SK-N-SH treated with all-trans-retinoic acid at 6 μM for 48 hours (cell line): ENCODE results near the gene DHDH.

ENCODE experiments used
- ATAC-seq: fragments of 200-7000 bp; cut with Tn5 transposase; 3 replicates; pipeline ENCODE4 v1.9.1; 2020; ENCODE audit warnings: mild to moderate bottlenecking, moderate library complexity
- BACH2 ChIP-seq: fragments of 250-450 bp; sonication (Bioruptor Pico); IDR thresholded peaks from 2 replicates; pipeline ENCODE4 v1.9.0; 2021; ENCODE audit warnings: mild to moderate bottlenecking, borderline replicate concordance
- CSDC2 ChIP-seq: fragments of 250-450 bp; sonication (Bioruptor Pico); IDR thresholded peaks from 2 replicates; pipeline ENCODE4 v1.5.0; 2020; ENCODE audit warnings: mild to moderate bottlenecking, moderate library complexity
- ISL1 ChIP-seq: fragments of 250-450 bp; sonication (Bioruptor Pico); IDR thresholded peaks from 2 replicates; pipeline ENCODE4 v2.1.2; 2022; ENCODE audit warnings: mild to moderate bottlenecking, moderate library complexity
- OSR1 ChIP-seq: fragments of 250-450 bp; sonication (Bioruptor Pico); IDR thresholded peaks from 2 replicates; pipeline ENCODE4 v1.8.0; 2022; ENCODE audit warnings: moderate library complexity, mild to moderate bottlenecking, inconsistent platforms
- PPARA ChIP-seq: fragments of 250-450 bp; sonication (Bioruptor Pico); IDR thresholded peaks from 2 replicates; pipeline ENCODE4 v1.5.0; 2020; ENCODE audit warnings: mild to moderate bottlenecking, borderline replicate concordance
- RARB ChIP-seq: fragments of 250-450 bp; sonication (Bioruptor Pico); IDR thresholded peaks from 2 replicates; pipeline ENCODE4 v1.8.0; 2021; ENCODE audit warnings: mild to moderate bottlenecking, moderate library complexity
- SNAI2 ChIP-seq: fragments of 250-450 bp; sonication (Bioruptor Pico); IDR thresholded peaks from 2 replicates; pipeline ENCODE4 v1.5.0; 2020; ENCODE audit warnings: mild to moderate bottlenecking, moderate library complexity
- TCF4 ChIP-seq: fragments of 250-450 bp; sonication (Bioruptor Pico); IDR thresholded peaks from 2 replicates; pipeline ENCODE4 v1.8.0; 2021; ENCODE audit warnings: mild to moderate bottlenecking, moderate library complexity, borderline replicate concordance
- TOX ChIP-seq: fragments of 250-450 bp; sonication (Bioruptor Pico); IDR thresholded peaks from 2 replicates; pipeline ENCODE4 v1.8.0; 2021; ENCODE audit warnings: mild to moderate bottlenecking, moderate library complexity, borderline replicate concordance
- ZC3H10 ChIP-seq: fragments of 250-450 bp; sonication (Bioruptor Pico); IDR thresholded peaks from 2 replicates; pipeline ENCODE4 v1.5.1; 2021; ENCODE audit warnings: mild to moderate bottlenecking, moderate library complexity
- ZFP3 ChIP-seq: fragments of 250-450 bp; sonication (Bioruptor Pico); IDR thresholded peaks from 2 replicates; pipeline ENCODE4 v1.5.0; 2020; ENCODE audit warnings: mild to moderate bottlenecking, moderate library complexity
- ZFP30 ChIP-seq: fragments of 450-650 bp; formaldehyde crosslinking; IDR thresholded peaks from 2 replicates; pipeline ENCODE4 v1.5.0; 2022; ENCODE audit warnings: mild to moderate bottlenecking, moderate library complexity
- ZNF565 ChIP-seq: fragments of 450-650 bp; formaldehyde crosslinking; conservative IDR thresholded peaks from 2 replicates; pipeline ENCODE4 v1.5.0; 2020; ENCODE audit warnings: low read depth, mild to moderate bottlenecking, moderate library complexity
- ZNF8 ChIP-seq: fragments of 450-650 bp; formaldehyde crosslinking; IDR thresholded peaks from 2 replicates; pipeline ENCODE4 v1.5.0; 2020; ENCODE audit warnings: mild to moderate bottlenecking, moderate library complexity
- TF ChIP-seq, protein P1 (sequence below): fragments of 250-450 bp; sonication (Bioruptor Pico); IDR thresholded peaks from 2 replicates; pipeline ENCODE4 v1.5.0; 2020; ENCODE audit warnings: mild to moderate bottlenecking, moderate library complexity
- TF ChIP-seq, protein P2 (sequence below): fragments of 250-450 bp; sonication (Bioruptor Pico); IDR thresholded peaks from 2 replicates; pipeline ENCODE4 v1.5.1; 2020; ENCODE audit warnings: low read depth, mild to moderate bottlenecking, moderate library complexity
- TF ChIP-seq, protein P3 (sequence below): fragments of 250-450 bp; sonication (Bioruptor Pico); IDR thresholded peaks from 2 replicates; pipeline ENCODE4 v1.8.0; 2021; ENCODE audit warnings: low read depth, mild to moderate bottlenecking, moderate library complexity, borderline replicate concordance

The DHDH gene

DNA sequence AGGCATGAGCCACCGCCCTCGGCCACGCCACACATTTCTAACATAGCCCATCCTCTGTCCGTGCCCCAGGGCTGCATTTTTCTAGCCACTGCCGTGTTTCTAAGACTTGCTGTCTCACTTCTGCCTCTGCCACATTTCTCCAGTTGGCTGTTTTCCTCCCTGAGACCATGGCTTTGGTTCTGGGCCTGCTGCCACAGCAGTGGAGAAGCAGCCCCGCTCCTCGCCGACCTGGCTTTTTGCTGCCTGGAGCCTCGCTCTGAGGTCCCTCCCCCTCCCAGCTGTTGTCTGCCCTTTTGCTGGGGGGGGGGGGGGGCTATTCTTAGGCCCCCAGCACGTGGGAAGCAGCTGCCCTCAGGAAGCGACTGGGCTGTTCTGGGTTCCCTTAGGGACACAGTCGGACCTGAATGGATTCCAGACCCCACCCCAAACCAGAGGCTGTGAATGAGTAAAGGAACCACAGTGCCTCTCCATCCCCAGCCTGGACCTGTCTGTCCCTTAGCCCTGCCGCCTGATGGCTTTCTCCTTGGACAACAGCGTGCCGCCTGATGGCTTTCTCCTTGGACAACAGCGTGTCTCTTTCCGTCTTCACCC lies 56.3 kb downstream of the DHDH start:
- ATAC-seq, result no peak

DNA sequence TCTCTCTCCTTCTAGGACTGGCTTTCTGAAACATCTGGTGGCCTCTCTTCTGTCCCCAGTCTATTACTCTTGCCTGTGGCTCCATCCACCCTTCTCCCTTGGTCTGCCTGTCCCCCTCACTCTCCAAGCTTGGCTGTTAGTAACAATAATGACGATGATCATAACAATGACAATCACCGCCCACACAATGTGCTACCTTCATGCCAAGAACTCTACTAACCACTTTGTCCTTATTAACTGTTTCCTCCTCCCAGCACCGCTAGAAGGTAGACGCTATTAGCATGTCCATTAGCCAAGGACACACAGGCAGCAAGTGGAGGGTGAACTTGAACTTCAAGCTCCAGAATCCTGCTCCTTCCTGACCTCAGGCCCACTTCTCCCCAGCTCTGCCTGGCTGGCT lies 56.9 kb downstream of the DHDH start:
- TF ChIP-seq ZFP3 (no peak), PPARA (CRISPR knock-in tag) (no peak), ZNF565 (CRISPR knock-in tag) (no peak)
- TF ChIP-seq, protein P1, sequence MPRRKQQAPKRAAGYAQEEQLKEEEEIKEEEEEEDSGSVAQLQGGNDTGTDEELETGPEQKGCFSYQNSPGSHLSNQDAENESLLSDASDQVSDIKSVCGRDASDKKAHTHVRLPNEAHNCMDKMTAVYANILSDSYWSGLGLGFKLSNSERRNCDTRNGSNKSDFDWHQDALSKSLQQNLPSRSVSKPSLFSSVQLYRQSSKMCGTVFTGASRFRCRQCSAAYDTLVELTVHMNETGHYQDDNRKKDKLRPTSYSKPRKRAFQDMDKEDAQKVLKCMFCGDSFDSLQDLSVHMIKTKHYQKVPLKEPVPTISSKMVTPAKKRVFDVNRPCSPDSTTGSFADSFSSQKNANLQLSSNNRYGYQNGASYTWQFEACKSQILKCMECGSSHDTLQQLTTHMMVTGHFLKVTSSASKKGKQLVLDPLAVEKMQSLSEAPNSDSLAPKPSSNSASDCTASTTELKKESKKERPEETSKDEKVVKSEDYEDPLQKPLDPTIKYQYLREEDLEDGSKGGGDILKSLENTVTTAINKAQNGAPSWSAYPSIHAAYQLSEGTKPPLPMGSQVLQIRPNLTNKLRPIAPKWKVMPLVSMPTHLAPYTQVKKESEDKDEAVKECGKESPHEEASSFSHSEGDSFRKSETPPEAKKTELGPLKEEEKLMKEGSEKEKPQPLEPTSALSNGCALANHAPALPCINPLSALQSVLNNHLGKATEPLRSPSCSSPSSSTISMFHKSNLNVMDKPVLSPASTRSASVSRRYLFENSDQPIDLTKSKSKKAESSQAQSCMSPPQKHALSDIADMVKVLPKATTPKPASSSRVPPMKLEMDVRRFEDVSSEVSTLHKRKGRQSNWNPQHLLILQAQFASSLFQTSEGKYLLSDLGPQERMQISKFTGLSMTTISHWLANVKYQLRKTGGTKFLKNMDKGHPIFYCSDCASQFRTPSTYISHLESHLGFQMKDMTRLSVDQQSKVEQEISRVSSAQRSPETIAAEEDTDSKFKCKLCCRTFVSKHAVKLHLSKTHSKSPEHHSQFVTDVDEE (CRISPR knock-in tag), result no peak
- TF ChIP-seq, protein P2, sequence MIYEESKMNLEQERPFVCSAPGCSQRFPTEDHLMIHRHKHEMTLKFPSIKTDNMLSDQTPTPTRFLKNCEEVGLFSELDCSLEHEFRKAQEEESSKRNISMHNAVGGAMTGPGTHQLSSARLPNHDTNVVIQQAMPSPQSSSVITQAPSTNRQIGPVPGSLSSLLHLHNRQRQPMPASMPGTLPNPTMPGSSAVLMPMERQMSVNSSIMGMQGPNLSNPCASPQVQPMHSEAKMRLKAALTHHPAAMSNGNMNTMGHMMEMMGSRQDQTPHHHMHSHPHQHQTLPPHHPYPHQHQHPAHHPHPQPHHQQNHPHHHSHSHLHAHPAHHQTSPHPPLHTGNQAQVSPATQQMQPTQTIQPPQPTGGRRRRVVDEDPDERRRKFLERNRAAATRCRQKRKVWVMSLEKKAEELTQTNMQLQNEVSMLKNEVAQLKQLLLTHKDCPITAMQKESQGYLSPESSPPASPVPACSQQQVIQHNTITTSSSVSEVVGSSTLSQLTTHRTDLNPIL (CRISPR knock-in tag), result no peak
- ATAC-seq, result no peak

More for the DNA sequence above, 56.3 kb downstream of the DHDH start:
- TF ChIP-seq TCF4 (CRISPR knock-in tag), result no peak
- TF ChIP-seq ZNF8, result no peak
- no peak for TF ChIP-seq ZNF565 (CRISPR knock-in tag)
- no peak for TF ChIP-seq RARB (CRISPR knock-in tag)
- TF ChIP-seq, protein P3, sequence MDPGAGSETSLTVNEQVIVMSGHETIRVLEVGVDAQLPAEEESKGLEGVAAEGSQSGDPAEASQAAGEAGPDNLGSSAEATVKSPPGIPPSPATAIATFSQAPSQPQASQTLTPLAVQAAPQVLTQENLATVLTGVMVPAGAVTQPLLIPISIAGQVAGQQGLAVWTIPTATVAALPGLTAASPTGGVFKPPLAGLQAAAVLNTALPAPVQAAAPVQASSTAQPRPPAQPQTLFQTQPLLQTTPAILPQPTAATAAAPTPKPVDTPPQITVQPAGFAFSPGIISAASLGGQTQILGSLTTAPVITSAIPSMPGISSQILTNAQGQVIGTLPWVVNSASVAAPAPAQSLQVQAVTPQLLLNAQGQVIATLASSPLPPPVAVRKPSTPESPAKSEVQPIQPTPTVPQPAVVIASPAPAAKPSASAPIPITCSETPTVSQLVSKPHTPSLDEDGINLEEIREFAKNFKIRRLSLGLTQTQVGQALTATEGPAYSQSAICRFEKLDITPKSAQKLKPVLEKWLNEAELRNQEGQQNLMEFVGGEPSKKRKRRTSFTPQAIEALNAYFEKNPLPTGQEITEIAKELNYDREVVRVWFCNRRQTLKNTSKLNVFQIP (CRISPR knock-in tag), result no peak
- TF ChIP-seq CSDC2 (CRISPR knock-in tag), result no peak
- no peak for TF ChIP-seq ZC3H10
- no peak for TF ChIP-seq OSR1
- no peak for TF ChIP-seq BACH2 (CRISPR knock-in tag)
- TF ChIP-seq ZFP3, result no peak
- TF ChIP-seq ISL1 (CRISPR knock-in tag), result no peak
- TF ChIP-seq, protein P2 (CRISPR knock-in tag), result no peak
- no peak for TF ChIP-seq ZFP30 (CRISPR knock-in tag)
- TF ChIP-seq, protein P1 (CRISPR knock-in tag), result no peak

DNA sequence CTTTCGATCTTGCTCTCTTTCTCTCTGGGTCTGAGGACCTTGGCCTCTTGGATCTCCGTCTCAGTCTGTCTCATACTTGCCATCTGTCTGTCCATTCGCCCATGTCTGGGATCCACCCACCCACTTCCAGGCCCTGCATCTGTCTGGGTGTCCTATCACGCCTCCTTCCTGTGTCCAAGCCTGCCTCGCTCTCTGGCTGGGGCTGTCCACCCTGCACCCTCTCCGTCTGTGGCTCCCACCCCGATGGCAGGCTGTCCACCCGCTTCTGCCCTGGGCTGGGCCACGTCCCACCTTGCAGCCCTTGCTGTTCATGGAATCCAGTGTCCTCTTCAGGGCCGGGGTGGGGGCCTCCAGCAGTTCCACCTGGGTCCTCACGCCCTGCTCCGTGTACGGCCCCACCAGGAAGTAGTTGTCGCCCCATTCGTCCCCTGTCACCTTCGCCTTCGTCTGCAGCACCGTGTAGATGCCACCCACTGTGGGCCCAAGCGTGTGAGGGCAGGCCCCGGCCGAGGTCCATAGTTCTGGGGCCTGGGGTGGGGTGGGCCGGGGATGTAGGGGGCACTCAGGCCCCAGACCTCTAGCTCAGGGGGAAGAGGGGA lies 57.6 kb downstream of the DHDH start:
- ATAC-seq, result no peak
- TF ChIP-seq CSDC2 (CRISPR knock-in tag), result no peak
- no peak for TF ChIP-seq ISL1 (CRISPR knock-in tag)
- TF ChIP-seq, protein P1 (CRISPR knock-in tag), result no peak
- no peak for TF ChIP-seq SNAI2 (CRISPR knock-in tag)
- TF ChIP-seq TOX, result no peak
